Measurements from ENCODE around the gene UTP3.
"Not testable (repeated sequence)": the region's sequence is repeated elsewhere in the genome, so short reads cannot be mapped to it uniquely, and the experiment has no call there.

Gene UTP3

DNA sequence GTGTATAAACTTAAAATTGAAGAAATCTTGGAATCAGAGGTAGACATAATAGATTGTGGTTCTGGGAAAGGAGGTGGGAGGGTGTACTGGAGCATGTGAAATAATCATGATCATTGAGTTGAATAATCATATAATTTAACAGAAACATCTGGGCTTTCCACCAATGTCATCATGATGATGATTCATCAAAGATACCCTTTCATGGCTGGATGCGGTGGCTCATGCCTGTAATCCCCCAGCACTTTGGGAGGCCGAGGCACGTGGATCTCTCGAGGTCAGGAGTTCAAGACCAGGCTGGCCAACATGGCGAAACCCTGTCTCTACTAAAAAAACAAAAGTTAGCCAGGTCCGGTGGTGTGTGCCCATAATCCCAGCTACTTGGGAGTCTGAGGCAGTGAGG is 26.8 kb downstream of the UTP3 start:
- H3K4me3 ChIP-seq (replicated peaks; ENCODE audit: low read depth, low read length) = no peak overlapping the region

GRCh38 chr4:70718811-70719604 is 30.7 kb downstream of the UTP3 start:
- DNase-seq (ENCODE audit: extremely low read depth, low read depth) = no peak
- TF ChIP-seq, protein P1, sequence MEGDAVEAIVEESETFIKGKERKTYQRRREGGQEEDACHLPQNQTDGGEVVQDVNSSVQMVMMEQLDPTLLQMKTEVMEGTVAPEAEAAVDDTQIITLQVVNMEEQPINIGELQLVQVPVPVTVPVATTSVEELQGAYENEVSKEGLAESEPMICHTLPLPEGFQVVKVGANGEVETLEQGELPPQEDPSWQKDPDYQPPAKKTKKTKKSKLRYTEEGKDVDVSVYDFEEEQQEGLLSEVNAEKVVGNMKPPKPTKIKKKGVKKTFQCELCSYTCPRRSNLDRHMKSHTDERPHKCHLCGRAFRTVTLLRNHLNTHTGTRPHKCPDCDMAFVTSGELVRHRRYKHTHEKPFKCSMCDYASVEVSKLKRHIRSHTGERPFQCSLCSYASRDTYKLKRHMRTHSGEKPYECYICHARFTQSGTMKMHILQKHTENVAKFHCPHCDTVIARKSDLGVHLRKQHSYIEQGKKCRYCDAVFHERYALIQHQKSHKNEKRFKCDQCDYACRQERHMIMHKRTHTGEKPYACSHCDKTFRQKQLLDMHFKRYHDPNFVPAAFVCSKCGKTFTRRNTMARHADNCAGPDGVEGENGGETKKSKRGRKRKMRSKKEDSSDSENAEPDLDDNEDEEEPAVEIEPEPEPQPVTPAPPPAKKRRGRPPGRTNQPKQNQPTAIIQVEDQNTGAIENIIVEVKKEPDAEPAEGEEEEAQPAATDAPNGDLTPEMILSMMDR (IDR thresholded peaks at IDR 0.05; ENCODE audit: low read depth, low read length, missing control alignments) = no peak
- no peak overlapping the region for H3K4me3 ChIP-seq (replicated peaks; ENCODE audit: low read depth, low read length)

More for the DNA sequence above, 26.8 kb downstream of the UTP3 start:
- TF ChIP-seq, protein P1 (IDR thresholded peaks at IDR 0.05; ENCODE audit: low read depth, low read length, missing control alignments) = no peak
- no peak for DNase-seq (ENCODE audit: extremely low read depth, low read depth)

GRCh38 chr4:70721747-70722146 is 33.4 kb downstream of the UTP3 start, which contains the start of gene RUFY3:
Gene RUFY3 (plus strand): TSS chr4:70721964. CDS start chr4:70722574, 610 bp downstream.
- peak within 1 kb of the TSS; percentile 48 for H3K4me3 ChIP-seq (replicated peaks; ENCODE audit: low read depth, low read length)
- peak; percentile 78 for DNase-seq (ENCODE audit: extremely low read depth, low read depth)
- TF ChIP-seq, protein P1 (IDR thresholded peaks at IDR 0.05; ENCODE audit: low read depth, low read length, missing control alignments) = no peak

DNA sequence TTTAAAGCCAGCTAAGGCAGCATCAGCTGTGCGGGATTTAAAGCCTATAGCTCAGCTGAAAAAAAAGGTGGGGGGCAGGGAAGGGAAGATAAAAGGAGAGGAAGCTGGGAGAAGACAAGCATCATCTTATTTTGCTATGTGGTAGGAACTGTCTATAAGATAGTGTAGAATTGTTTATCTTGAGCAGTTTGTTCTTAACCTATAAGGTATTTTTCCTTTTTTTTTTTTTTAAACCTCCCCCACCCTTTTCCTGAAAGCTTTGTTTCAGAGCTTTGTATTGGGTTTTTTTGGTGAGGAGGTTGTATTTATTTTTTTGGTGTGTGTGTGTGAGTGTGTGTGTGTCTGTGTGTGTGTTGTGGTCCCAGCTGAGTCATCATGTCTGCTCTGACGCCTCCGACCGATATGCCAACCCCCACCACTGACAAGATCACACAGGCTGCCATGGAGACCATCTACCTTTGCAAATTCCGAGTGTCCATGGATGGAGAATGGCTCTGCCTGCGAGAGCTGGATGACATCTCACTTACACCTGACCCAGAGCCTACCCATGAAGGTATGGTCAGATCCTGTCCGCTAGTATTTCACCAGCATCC is 34.0 kb downstream of the UTP3 start:
- no peak for DNase-seq (ENCODE audit: extremely low read depth, low read depth)
- peak overlapping the region; percentile 48 for H3K4me3 ChIP-seq (replicated peaks; ENCODE audit: low read depth, low read length)
- TF ChIP-seq, protein P1 (IDR thresholded peaks at IDR 0.05; ENCODE audit: low read depth, low read length, missing control alignments) = no peak

GRCh38 chr4:70724463-70724862 is 36.1 kb downstream of the UTP3 start:
- TF ChIP-seq, protein P1 (IDR thresholded peaks at IDR 0.05; ENCODE audit: low read depth, low read length, missing control alignments) = no peak
- no peak overlapping the region for H3K4me3 ChIP-seq (replicated peaks; ENCODE audit: low read depth, low read length)
- no peak for DNase-seq (ENCODE audit: extremely low read depth, low read depth)

GRCh38 chr4:70725633-70726032 is 37.3 kb downstream of the UTP3 start:
- no peak overlapping the region for H3K4me3 ChIP-seq (replicated peaks; ENCODE audit: low read depth, low read length)
- TF ChIP-seq, protein P1 (IDR thresholded peaks at IDR 0.05; ENCODE audit: low read depth, low read length, missing control alignments) = no peak
- DNase-seq (ENCODE audit: extremely low read depth, low read depth) = no peak

DNA sequence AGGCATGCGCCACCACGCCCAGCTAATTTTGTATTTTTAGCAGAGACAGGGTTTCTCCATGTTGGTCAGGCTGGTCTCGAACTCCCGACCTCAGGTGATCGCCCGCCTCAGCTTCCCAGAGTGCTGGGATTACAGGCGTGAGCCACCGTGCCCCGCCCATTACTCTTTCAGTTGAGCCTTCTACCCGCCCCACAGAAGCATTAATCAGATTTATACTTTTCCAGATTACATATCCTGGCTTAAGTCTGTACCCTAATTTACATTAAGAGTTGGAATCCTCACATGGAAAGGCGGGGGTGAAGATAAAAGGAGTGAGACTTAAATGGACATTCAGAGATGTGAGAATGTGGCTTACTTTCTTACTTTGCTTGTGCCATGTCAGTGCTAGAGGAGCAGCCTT is 38.2 kb downstream of the UTP3 start:
- DNase-seq (ENCODE audit: extremely low read depth, low read depth) = not testable (repeated sequence)

More for the DNA sequence above, 38.2 kb downstream of the UTP3 start:
- H3K4me3 ChIP-seq (replicated peaks; ENCODE audit: low read depth, low read length) = not testable (repeated sequence)
